ENCODE results near the gene FSIP1. TPM values are rescaled to one million over a fixed set of nuclear protein-coding genes. Genes with fewer than 3 reads are reported as not detected.

Gene FSIP1
- total RNA-seq, 3 donors from 2014 or later, result 4.1 to 12.1 (median 5.1) TPM

GRCh38 chr15:39720621-39721611, 61.7 kb downstream of the FSIP1 start:
- ATAC-seq (no peak), DNase-seq (no peak)
- no peaks in the 10 kb centered on the region for H3K9me3 ChIP-seq
- H3K36me3 ChIP-seq (ENCODE audit: low read depth), result no peaks in the 10 kb centered on the region
- no peaks in the 10 kb centered on the region for H3K4me1 ChIP-seq (ENCODE audit: low read depth)
- TF ChIP-seq CTCF (IDR thresholded peaks at IDR 0.05), result no peak
- no peak overlapping the region for H3K4me3 ChIP-seq
- intact Hi-C loops (cut with DNase I, micrococcal nuclease), result no loop called here

- ATAC-seq, result no peak
- intact Hi-C loops (cut with DNase I, micrococcal nuclease), result no loop called here
- no peaks in the 10 kb centered on the region for H3K4me1 ChIP-seq (ENCODE audit: low read depth)
- no peak for TF ChIP-seq CTCF (IDR thresholded peaks at IDR 0.05)
- no peaks in the 10 kb centered on the region for H3K36me3 ChIP-seq (ENCODE audit: low read depth)
- no peak overlapping the region for H3K4me3 ChIP-seq
- H3K9me3 ChIP-seq, result no peaks in the 10 kb centered on the region
- DNase-seq, result no peak
These were observed 62.6 kb downstream of the FSIP1 start for GRCh38 chr15:39720081-39720480.

GRCh38 chr15:39719109-39719508, 63.5 kb downstream of the FSIP1 start:
- intact Hi-C loops (cut with DNase I, micrococcal nuclease), result no loop called here
- ATAC-seq (no peak), DNase-seq (no peak)
- Histone ChIP-seq H3K9me3 (no peaks in the 10 kb centered on the region), H3K4me1 (ENCODE audit: low read depth) (no peaks in the 10 kb centered on the region), H3K36me3 (ENCODE audit: low read depth) (no peaks in the 10 kb centered on the region), H3K4me3 (no peak overlapping the region)
- TF ChIP-seq CTCF (IDR thresholded peaks at IDR 0.05), result no peak

DNA sequence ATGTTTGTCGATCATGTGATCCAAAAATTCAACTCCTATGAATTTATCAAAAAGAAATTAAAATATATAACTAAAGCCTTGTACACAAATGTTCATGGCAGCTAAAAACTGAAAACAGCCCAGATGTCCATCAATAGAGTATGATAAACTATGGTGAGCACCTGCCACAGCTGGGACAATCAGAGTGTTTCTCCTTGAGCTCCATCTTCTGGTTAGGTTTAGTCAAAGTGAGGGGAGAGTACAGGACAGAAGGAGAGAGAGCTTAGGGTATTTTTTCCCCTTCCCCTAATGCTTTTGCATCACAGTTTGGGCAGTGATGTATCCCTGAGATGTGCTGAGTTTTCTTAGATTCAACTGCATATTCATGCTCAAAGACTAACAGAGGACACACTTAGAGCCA, 65.5 kb downstream of the FSIP1 start:
- intact Hi-C loops (cut with DNase I, micrococcal nuclease), result no loop called here
- Histone ChIP-seq H3K9me3 (no peaks in the 10 kb centered on the region), H3K4me3 (no peak overlapping the region), H3K36me3 (ENCODE audit: low read depth) (no peaks in the 10 kb centered on the region), H3K4me1 (ENCODE audit: low read depth) (no peaks in the 10 kb centered on the region)
- ATAC-seq (no peak), DNase-seq (no peak)
- no peak for TF ChIP-seq CTCF (IDR thresholded peaks at IDR 0.05)

GRCh38 chr15:39714251-39714650, 68.4 kb downstream of the FSIP1 start:
- Histone ChIP-seq H3K4me3 (no peak overlapping the region), H3K36me3 (ENCODE audit: low read depth) (no peaks in the 10 kb centered on the region), H3K9me3 (no peaks in the 10 kb centered on the region), H3K4me1 (ENCODE audit: low read depth) (no peaks in the 10 kb centered on the region)
- intact Hi-C loops (cut with DNase I, micrococcal nuclease), result no loop called here
- TF ChIP-seq CTCF (IDR thresholded peaks at IDR 0.05), result no peak
- no peak for ATAC-seq
- DNase-seq, result no peak

Data from mucosa of descending colon (tissue), 3 donors.